ENCODE data around the gene MRPL27. TPM values are rescaled to one million over a fixed set of nuclear protein-coding genes. Genes with fewer than 3 reads are reported as not detected.

The MRPL27 gene
- polyA plus RNA-seq, 1 donor from 2014 or later: 118 TPM

GRCh38 chr17:50367401-50367800 is 5.6 kb downstream of the MRPL27 start:
- Histone ChIP-seq H3K27me3 (ENCODE audit: insufficient read depth, low read depth, low read length) (no peaks in the 10 kb centered on the region), H3K9me3 (ENCODE audit: low read length) (no peaks in the 10 kb centered on the region), H3K9ac (ENCODE audit: low read length) (no peak overlapping the region), H3K79me2 (replicated peaks; ENCODE audit: insufficient read depth, low read length) (peaks cover 13% of the 10 kb centered on the region), H2AFZ (ENCODE audit: low read depth, low read length) (no peak overlapping the region), H3K27ac (ENCODE audit: low read length) (no peak overlapping the region), H3F3A (ENCODE audit: insufficient read depth, low read length, poor library complexity, severe bottlenecking) (no peaks in the 10 kb centered on the region), H3K9me2 (ENCODE audit: insufficient read depth, low read length) (no peaks in the 10 kb centered on the region), H3K4me2 (ENCODE audit: low read length) (no peak overlapping the region), H4K20me1 (ENCODE audit: insufficient read depth) (no peaks in the 10 kb centered on the region), H3K4me3 (ENCODE audit: low read length) (no peak overlapping the region), H3K36me3 (ENCODE audit: insufficient read depth, low read length) (no peaks in the 10 kb centered on the region)
- TF ChIP-seq EP300 (conservative IDR thresholded peaks at IDR 0.05; ENCODE audit: poor library complexity, severe bottlenecking): no peak
- no peak for TF ChIP-seq SMC3 (conservative IDR thresholded peaks at IDR 0.05; ENCODE audit: poor library complexity)
- TF ChIP-seq RAD21 (conservative IDR thresholded peaks at IDR 0.05): no peak
- no peak for TF ChIP-seq MXI1 (conservative IDR thresholded peaks at IDR 0.05; ENCODE audit: poor library complexity, severe bottlenecking)
- TF ChIP-seq CTCF (IDR thresholded peaks at IDR 0.05; ENCODE audit: poor library complexity, severe bottlenecking): no peak
- TF ChIP-seq REST (IDR thresholded peaks at IDR 0.05; ENCODE audit: borderline replicate concordance): no peak
- TF ChIP-seq TAF1 (IDR thresholded peaks at IDR 0.05; ENCODE audit: low read depth): no peak
- TF ChIP-seq EZH2 (IDR thresholded peaks at IDR 0.05; ENCODE audit: borderline replicate concordance, insufficient read depth, low read length, poor library complexity, severe bottlenecking): no peak
- no peak for TF ChIP-seq POLR2AphosphoS5 (IDR thresholded peaks at IDR 0.05)

GRCh38 chr17:50365649-50366393 is 7.2 kb downstream of the MRPL27 start:
- Histone ChIP-seq H3K9ac (ENCODE audit: low read length) (no peak overlapping the region), H3K4me3 (ENCODE audit: low read length) (no peak overlapping the region), H3K27me3 (ENCODE audit: insufficient read depth, low read depth, low read length) (no peaks in the 10 kb centered on the region), H2AFZ (ENCODE audit: low read depth, low read length) (no peak overlapping the region), H3K4me2 (ENCODE audit: low read length) (no peak overlapping the region), H3K27ac (ENCODE audit: low read length) (no peak overlapping the region), H3K36me3 (ENCODE audit: insufficient read depth, low read length) (no peaks in the 10 kb centered on the region), H3K9me3 (ENCODE audit: low read length) (no peaks in the 10 kb centered on the region), H4K20me1 (ENCODE audit: insufficient read depth) (no peaks in the 10 kb centered on the region), H3K9me2 (ENCODE audit: insufficient read depth, low read length) (no peaks in the 10 kb centered on the region), H3F3A (ENCODE audit: insufficient read depth, low read length, poor library complexity, severe bottlenecking) (no peaks in the 10 kb centered on the region), H3K79me2 (replicated peaks; ENCODE audit: insufficient read depth, low read length) (no peaks in the 10 kb centered on the region)
- no peak for TF ChIP-seq EP300 (conservative IDR thresholded peaks at IDR 0.05; ENCODE audit: poor library complexity, severe bottlenecking)
- TF ChIP-seq CTCF (IDR thresholded peaks at IDR 0.05; ENCODE audit: poor library complexity, severe bottlenecking): no peak
- TF ChIP-seq REST (IDR thresholded peaks at IDR 0.05; ENCODE audit: borderline replicate concordance): no peak
- TF ChIP-seq POLR2AphosphoS5 (IDR thresholded peaks at IDR 0.05): no peak
- no peak for TF ChIP-seq RAD21 (conservative IDR thresholded peaks at IDR 0.05)
- TF ChIP-seq SMC3 (conservative IDR thresholded peaks at IDR 0.05; ENCODE audit: poor library complexity): no peak
- TF ChIP-seq MXI1 (conservative IDR thresholded peaks at IDR 0.05; ENCODE audit: poor library complexity, severe bottlenecking): no peak
- no peak for TF ChIP-seq TAF1 (IDR thresholded peaks at IDR 0.05; ENCODE audit: low read depth)
- TF ChIP-seq EZH2 (IDR thresholded peaks at IDR 0.05; ENCODE audit: borderline replicate concordance, insufficient read depth, low read length, poor library complexity, severe bottlenecking): no peak
